ENCODE results near the gene CDH2.
A peak's percentile ranks its signal among the peaks of the same experiment; 100 is the strongest.

Gene CDH2

GRCh38 chr18:28176948-28177827 is at the start of gene CDH2:
Gene CDH2, minus strand, starts transcription at chr18:28177130. Its CDS starts 108 bp downstream, at chr18:28177022.
- DNase-seq (ENCODE audit: low read depth) = peak; percentile 74

- DNase-seq (ENCODE audit: low read depth) = no peak
Measured at GRCh38 chr18:28212060-28212459, 35.1 kb upstream of the CDH2 start.

- DNase-seq (ENCODE audit: low read depth) = no peak
Measured at GRCh38 chr18:28208712-28209265, 31.9 kb upstream of the CDH2 start.

GRCh38 chr18:28208268-28208667 is 31.3 kb upstream of the CDH2 start:
- no peak for DNase-seq (ENCODE audit: low read depth)

DNA sequence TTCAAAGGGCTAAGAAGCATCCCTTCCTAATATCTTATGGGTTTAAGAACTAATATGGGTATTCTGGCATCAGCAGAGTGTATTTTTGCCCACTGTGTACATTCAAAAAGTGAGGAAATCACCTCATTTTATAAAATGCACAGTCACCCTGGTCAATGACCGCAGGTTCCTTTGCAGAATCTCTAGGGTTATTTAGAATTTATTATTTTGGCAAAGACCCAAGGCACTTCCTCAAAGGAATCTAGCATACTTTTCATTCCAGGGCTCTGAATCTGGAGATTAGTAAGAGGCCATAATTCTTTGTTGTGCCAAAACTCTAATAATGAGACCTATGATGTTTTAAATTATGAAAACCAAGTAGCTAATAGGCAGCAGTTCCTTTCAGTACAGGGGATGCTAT is 27.2 kb upstream of the CDH2 start:
- DNase-seq (ENCODE audit: low read depth) = peak; percentile 60

DNA sequence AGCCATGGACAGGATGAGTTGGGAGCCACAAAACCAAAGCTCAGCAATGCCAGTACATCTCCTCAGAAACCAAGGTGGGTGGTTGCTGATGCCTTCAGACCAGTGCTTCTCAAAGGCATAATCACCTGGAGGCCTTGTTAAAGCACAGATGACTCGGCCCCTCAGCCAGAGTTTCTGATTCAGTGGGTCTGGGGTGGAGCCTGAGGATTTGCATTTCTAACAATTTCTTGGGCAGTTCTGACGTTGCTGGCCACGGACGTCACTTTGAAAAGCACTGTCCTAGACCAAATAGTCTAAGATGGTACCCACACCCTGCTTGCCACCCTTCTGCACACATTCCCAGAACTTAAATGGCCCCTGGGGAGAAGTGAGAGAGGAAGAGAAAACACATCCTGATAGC is 24.1 kb upstream of the CDH2 start:
- no peak for DNase-seq (ENCODE audit: low read depth)

- no peak for DNase-seq (ENCODE audit: low read depth)
Measured at GRCh38 chr18:28198620-28199019, 21.7 kb upstream of the CDH2 start.

DNA sequence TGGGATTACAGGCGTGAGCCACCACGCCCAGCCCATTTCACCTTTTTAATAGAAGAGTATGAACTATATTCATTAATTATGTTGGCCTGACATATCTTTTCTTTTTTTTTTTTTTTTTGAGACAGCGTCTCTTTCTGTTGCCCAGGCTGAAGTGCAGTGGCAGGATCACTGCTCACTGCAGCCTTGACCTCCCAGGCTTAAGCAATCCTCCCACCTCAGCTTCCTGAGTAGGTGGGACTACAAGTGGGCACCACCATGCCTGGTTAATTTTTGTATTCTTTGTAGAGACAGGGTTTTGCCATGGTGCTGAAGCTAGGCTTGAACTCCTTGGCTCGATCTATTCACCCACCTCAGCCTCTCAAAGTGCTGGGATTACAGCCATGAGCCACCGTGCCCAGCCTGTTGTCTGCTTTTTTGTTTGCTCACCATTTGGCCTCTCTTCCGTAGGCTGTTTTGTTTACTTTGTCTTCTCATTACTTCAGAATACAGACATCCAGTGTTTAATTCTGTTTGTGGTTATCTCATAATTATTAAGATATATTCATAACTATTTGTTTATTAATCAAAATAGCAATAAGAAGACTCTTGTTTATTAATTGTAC is 16.3 kb upstream of the CDH2 start:
- DNase-seq (ENCODE audit: low read depth) = no peak

- no peak for DNase-seq (ENCODE audit: low read depth)
Measured at GRCh38 chr18:28189400-28190239, 12.7 kb upstream of the CDH2 start.

DNA sequence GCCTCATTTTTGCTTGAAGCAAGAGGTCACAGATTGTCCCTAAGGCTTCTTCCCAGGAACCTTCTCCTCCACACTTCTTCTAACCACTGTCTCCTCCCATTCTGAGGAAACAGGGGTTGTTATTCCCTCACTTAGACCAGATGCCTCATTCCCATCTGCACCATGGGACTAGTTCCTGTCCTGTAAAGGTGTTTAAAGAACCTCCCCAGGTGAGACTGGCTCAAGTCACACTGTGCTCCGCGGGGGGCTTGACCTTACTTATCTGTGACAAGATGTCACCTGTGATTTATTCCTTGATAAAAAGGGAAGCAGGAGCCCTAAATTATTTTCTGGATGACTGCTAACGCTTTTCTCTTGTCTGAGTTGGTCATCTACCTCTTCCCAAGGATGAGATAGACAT is 8.2 kb upstream of the CDH2 start:
- DNase-seq (ENCODE audit: low read depth) = no peak

DNA sequence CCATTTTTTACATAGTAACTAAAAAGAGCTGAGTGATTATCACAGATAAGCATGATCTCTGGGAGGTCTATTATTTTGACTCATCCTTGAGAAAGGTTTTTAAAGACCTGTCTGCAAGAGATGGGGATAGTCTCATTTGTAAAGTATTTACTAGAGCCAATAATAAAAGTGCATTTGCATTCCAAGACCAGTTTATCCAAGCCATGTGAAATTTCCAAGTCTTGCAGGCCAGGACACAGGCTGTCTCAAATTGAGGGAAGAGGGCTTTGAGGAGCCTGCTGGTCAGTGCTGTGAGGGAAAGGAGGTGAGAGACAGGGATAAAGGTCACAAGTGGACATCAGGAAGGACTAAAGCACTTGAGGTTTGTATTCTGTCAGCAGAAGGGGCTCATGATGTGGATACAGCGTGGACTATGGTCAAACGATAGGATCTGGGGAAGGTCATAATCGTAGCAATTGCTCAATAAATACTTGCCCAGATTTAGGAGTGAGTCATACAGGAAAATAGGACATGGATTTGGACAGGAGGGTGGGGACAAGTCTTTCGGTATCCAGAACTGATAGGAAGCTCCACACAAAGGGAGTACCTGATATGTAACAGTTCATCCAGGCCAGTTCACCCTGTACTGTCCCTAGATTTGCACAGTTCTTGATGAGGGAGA is 6.6 kb upstream of the CDH2 start:
- no peak for DNase-seq (ENCODE audit: low read depth)

- DNase-seq (ENCODE audit: low read depth) = no peak
Measured at GRCh38 chr18:28181616-28182015, 4.7 kb upstream of the CDH2 start.

GRCh38 chr18:28178720-28179119 is 1.8 kb upstream of the CDH2 start:
- no peak for DNase-seq (ENCODE audit: low read depth)

DNA sequence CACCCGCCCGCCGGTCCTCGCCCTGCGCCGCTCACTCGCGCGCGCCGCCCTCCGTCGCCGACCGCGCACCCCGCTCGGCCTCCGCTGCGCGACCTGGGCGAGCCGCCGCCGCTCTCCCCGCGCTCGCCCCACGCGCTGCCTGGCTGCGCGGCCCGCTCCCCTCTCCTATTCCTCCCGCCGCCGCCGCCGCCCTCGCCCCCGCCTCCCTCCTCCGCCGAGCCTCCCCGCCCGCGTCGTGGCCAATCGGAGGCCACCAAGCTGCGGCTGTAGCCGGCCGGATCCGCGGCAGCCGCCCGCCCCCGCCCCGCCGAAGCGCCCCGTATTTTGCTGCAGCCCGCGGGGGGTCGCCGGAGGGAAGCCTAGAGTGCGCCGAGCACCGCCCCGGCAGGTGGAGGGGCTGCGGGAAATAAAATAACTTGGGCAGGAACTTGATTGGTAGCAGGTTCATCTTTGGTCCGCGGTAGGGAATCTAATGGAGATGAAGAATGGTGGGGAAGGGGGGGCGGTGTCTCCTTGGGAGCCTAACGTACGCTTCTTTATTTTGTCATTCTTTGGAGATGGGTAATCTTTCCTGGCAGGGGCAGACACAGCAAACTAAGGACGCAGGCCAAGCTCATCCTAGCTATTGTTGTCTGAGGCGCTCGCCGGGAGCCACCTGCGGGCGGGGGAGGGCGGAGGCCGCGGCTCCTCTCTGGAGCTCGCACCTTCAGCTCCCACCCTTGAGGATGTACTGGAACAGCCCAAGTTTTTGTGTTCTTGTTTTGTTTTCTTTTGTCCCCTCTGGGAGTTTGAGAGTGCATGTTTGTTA is 1.1 kb upstream of the CDH2 start:
- no peak for DNase-seq (ENCODE audit: low read depth)

- DNase-seq (ENCODE audit: low read depth) = no peak
Measured at GRCh38 chr18:28176698-28176947, 307 bp downstream of the CDH2 start.

- DNase-seq (ENCODE audit: low read depth) = no peak
Measured at GRCh38 chr18:28175930-28176697, 816 bp downstream of the CDH2 start.

DNA sequence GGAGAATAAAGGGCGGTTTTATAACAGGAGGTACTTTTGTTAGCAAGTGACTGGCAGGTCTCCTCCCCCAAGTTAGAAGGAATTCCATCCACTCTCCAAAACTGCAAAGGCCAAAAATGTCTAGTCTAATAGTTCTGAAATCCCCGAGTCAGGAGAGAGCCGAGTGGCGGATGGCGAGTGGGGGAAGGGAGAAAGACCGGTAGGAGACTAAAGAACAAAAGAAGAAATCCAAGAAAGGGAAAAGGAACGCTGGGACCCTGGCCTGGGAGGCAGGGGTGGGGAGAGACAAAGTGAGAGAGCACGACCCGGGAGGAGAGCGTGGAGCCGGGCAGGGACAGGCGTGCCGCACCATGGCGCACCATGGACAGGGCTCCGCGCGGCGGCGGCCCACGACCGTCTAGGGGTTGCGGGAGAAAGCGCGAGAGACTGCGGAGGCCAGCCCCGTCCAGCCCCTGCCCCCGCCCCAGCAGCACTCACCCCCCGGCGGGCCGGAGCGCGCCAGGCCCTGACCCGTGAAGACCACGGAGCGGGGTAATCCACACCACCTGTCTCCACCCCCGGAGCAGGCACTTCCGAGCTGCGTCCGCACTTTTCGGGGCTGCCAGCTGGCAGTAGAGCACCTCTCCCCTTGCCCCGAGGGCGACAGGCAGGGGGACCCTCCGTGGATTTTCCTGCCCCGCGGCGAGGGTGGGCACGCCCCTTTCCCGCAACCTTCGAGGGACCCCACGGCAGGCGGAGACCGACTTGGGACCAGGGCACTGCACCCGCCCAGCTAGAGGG is 1.6 kb downstream of the CDH2 start:
- no peak for DNase-seq (ENCODE audit: low read depth)

DNA sequence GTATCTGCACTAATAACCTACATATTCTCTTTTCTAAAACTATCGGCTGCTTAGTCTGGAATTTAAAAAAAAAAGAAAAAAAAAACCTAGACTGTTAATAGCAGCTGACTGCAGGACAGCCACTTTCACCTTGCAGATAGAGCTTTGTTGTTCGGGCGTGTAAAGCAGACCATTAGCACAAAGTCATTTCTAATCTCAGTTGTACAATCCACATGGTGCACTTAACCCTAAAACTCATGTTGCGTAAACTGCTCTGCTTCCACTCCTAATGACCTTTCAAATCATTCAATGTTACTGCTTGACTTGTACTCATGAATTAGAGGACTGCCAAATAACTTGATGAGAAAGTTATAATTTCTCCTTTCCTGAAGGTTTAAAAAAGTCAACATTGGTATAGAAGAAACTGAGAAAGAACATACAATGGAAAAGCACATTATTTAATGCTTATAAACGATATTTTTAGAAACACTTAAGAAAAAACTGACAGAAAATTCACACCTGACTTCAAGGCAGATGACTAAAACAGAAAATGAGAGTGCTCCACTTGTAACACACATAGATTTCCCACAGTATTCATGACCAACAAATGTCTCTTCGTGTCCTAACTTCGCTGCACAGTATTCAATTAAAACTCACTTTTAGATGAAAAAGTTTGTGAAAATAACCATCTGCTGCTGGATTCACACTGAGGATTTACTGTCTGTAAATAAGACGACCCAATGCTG is 2.6 kb downstream of the CDH2 start:
- no peak for DNase-seq (ENCODE audit: low read depth)

- DNase-seq (ENCODE audit: low read depth) = no peak
Measured at GRCh38 chr18:28171837-28172236, 5.1 kb downstream of the CDH2 start.
